ENCODE results near the gene ACOXL. TPM values are rescaled to one million over a fixed set of nuclear protein-coding genes. Genes with fewer than 3 reads are reported as not detected.

The ACOXL gene
- total RNA-seq, 1 experiment from 2014 or later = not detected

GRCh38 chr2:110818767-110819481 is 86.6 kb downstream of the ACOXL start:
- Histone ChIP-seq H3K27me3 (ENCODE audit: low read length) (no peaks in the 10 kb centered on the region), H3K4me2 (ENCODE audit: low read depth, low read length, poor library complexity, severe bottlenecking) (no peak overlapping the region), H2AFZ (ENCODE audit: low read length) (no peak overlapping the region), H3K9me3 (ENCODE audit: low read length) (no peaks in the 10 kb centered on the region), H3K4me1 (ENCODE audit: low read length) (peaks cover 7% of the 10 kb centered on the region), H4K20me1 (ENCODE audit: insufficient read depth, low read depth, low read length) (no peaks in the 10 kb centered on the region), H3K9ac (ENCODE audit: low read length) (no peak overlapping the region), H3K36me3 (ENCODE audit: insufficient read depth, low read length) (no peaks in the 10 kb centered on the region), H3K4me3 (ENCODE audit: low read length) (no peak overlapping the region), H3K27ac (ENCODE audit: low read length) (no peak overlapping the region), H3K9me2 (replicated peaks; ENCODE audit: insufficient read depth, low read length) (no peaks in the 10 kb centered on the region), H3K79me2 (ENCODE audit: low read length) (no peaks in the 10 kb centered on the region)
- no peak for DNase-seq

- no peaks in the 10 kb centered on the region for H3K9me3 ChIP-seq (ENCODE audit: low read length)
- no peaks in the 10 kb centered on the region for H3K36me3 ChIP-seq (ENCODE audit: insufficient read depth, low read length)
- DNase-seq = no peak
- H3K4me1 ChIP-seq (ENCODE audit: low read length) = peaks cover 7% of the 10 kb centered on the region
- no peak overlapping the region for H3K27ac ChIP-seq (ENCODE audit: low read length)
- no peaks in the 10 kb centered on the region for H4K20me1 ChIP-seq (ENCODE audit: insufficient read depth, low read depth, low read length)
- no peaks in the 10 kb centered on the region for H3K27me3 ChIP-seq (ENCODE audit: low read length)
- H3K9me2 ChIP-seq (replicated peaks; ENCODE audit: insufficient read depth, low read length) = no peaks in the 10 kb centered on the region
- no peak overlapping the region for H3K4me2 ChIP-seq (ENCODE audit: low read depth, low read length, poor library complexity, severe bottlenecking)
- H2AFZ ChIP-seq (ENCODE audit: low read length) = no peak overlapping the region
- no peak overlapping the region for H3K4me3 ChIP-seq (ENCODE audit: low read length)
- no peak overlapping the region for H3K9ac ChIP-seq (ENCODE audit: low read length)
- H3K79me2 ChIP-seq (ENCODE audit: low read length) = no peaks in the 10 kb centered on the region
These were observed 87.3 kb downstream of the ACOXL start for GRCh38 chr2:110819711-110820110.

GRCh38 chr2:110820128-110820527 is 87.8 kb downstream of the ACOXL start:
- H3K4me3 ChIP-seq (ENCODE audit: low read length) = no peak overlapping the region
- no peaks in the 10 kb centered on the region for H4K20me1 ChIP-seq (ENCODE audit: insufficient read depth, low read depth, low read length)
- H3K9ac ChIP-seq (ENCODE audit: low read length) = no peak overlapping the region
- no peak overlapping the region for H2AFZ ChIP-seq (ENCODE audit: low read length)
- H3K27ac ChIP-seq (ENCODE audit: low read length) = no peak overlapping the region
- H3K9me3 ChIP-seq (ENCODE audit: low read length) = no peaks in the 10 kb centered on the region
- DNase-seq = peak; percentile 47
- no peaks in the 10 kb centered on the region for H3K79me2 ChIP-seq (ENCODE audit: low read length)
- H3K9me2 ChIP-seq (replicated peaks; ENCODE audit: insufficient read depth, low read length) = no peaks in the 10 kb centered on the region
- H3K36me3 ChIP-seq (ENCODE audit: insufficient read depth, low read length) = no peaks in the 10 kb centered on the region
- H3K4me1 ChIP-seq (ENCODE audit: low read length) = peaks cover 7% of the 10 kb centered on the region
- H3K4me2 ChIP-seq (ENCODE audit: low read depth, low read length, poor library complexity, severe bottlenecking) = no peak overlapping the region
- no peaks in the 10 kb centered on the region for H3K27me3 ChIP-seq (ENCODE audit: low read length)

GRCh38 chr2:110823165-110823564 is 90.8 kb downstream of the ACOXL start:
- Histone ChIP-seq H3K9ac (ENCODE audit: low read length) (no peak overlapping the region), H3K79me2 (ENCODE audit: low read length) (no peaks in the 10 kb centered on the region), H3K4me3 (ENCODE audit: low read length) (no peak overlapping the region)

DNA sequence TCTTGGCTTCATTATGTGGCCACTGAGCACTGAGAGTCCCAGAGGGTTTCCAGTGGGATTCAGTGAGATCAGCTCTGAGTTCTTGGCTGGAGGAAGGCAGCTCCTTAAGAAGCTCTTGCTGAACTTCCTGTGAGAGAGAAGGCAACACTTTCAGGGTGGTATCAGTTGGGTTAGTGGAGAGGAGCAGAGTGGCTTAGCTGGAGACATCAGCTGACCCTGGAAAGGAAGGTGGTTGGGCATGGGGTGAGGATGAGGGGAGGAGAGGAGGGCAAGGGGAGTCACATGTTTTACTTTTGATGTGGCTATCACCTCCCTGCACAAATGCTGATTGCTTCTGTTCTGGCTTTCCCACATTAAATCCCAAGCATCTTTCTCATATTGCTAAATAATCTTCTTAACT is 95.1 kb downstream of the ACOXL start:
- DNase-seq = peak; percentile 7

More at GRCh38 chr2:110823165-110823564, 90.8 kb downstream of the ACOXL start:
- H3K27ac ChIP-seq (ENCODE audit: low read length) = no peak overlapping the region
- no peaks in the 10 kb centered on the region for H3K9me2 ChIP-seq (replicated peaks; ENCODE audit: insufficient read depth, low read length)
- peaks cover 7% of the 10 kb centered on the region for H3K4me1 ChIP-seq (ENCODE audit: low read length)
- H3K27me3 ChIP-seq (ENCODE audit: low read length) = no peaks in the 10 kb centered on the region
- DNase-seq = no peak
- no peaks in the 10 kb centered on the region for H3K36me3 ChIP-seq (ENCODE audit: insufficient read depth, low read length)
- H3K4me2 ChIP-seq (ENCODE audit: low read depth, low read length, poor library complexity, severe bottlenecking) = no peak overlapping the region
- H3K9me3 ChIP-seq (ENCODE audit: low read length) = no peaks in the 10 kb centered on the region
- H2AFZ ChIP-seq (ENCODE audit: low read length) = no peak overlapping the region
- no peaks in the 10 kb centered on the region for H4K20me1 ChIP-seq (ENCODE audit: insufficient read depth, low read depth, low read length)

DNA sequence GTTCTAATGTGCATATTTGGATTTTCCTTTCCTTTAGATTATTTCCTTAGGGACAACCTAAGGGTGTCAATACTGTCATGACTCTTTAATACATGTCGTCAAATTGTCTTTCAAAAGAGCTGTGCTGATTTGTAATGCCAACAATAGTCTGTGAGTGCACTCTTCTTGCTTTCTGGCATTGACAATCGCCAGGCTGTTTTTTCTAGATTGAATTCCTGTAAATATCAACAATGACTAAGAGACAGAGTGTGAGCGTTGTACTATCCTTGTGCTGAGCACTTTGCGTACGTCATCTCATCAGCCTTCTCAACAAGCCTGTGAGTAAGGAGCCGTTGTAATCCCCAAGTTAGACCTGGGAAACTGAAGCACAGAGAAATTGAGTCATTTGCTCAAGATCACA is 96.0 kb downstream of the ACOXL start:
- H3K4me3 ChIP-seq (ENCODE audit: low read length) = no peak overlapping the region
- no peaks in the 10 kb centered on the region for H3K9me2 ChIP-seq (replicated peaks; ENCODE audit: insufficient read depth, low read length)
- H3K27ac ChIP-seq (ENCODE audit: low read length) = no peak overlapping the region
- no peak overlapping the region for H3K4me2 ChIP-seq (ENCODE audit: low read depth, low read length, poor library complexity, severe bottlenecking)
- H3K36me3 ChIP-seq (ENCODE audit: insufficient read depth, low read length) = no peaks in the 10 kb centered on the region
- H3K4me1 ChIP-seq (ENCODE audit: low read length) = no peaks in the 10 kb centered on the region
- peak; percentile 15 for DNase-seq
- H3K27me3 ChIP-seq (ENCODE audit: low read length) = no peaks in the 10 kb centered on the region
- no peaks in the 10 kb centered on the region for H3K79me2 ChIP-seq (ENCODE audit: low read length)
- no peak overlapping the region for H3K9ac ChIP-seq (ENCODE audit: low read length)
- H2AFZ ChIP-seq (ENCODE audit: low read length) = no peak overlapping the region
- H4K20me1 ChIP-seq (ENCODE audit: insufficient read depth, low read depth, low read length) = no peaks in the 10 kb centered on the region
- H3K9me3 ChIP-seq (ENCODE audit: low read length) = no peaks in the 10 kb centered on the region

More for the DNA sequence above, 95.1 kb downstream of the ACOXL start:
- H3K36me3 ChIP-seq (ENCODE audit: insufficient read depth, low read length) = no peaks in the 10 kb centered on the region
- H3K9me2 ChIP-seq (replicated peaks; ENCODE audit: insufficient read depth, low read length) = no peaks in the 10 kb centered on the region
- no peaks in the 10 kb centered on the region for H4K20me1 ChIP-seq (ENCODE audit: insufficient read depth, low read depth, low read length)
- no peak overlapping the region for H3K4me2 ChIP-seq (ENCODE audit: low read depth, low read length, poor library complexity, severe bottlenecking)
- no peak overlapping the region for H3K27ac ChIP-seq (ENCODE audit: low read length)
- H3K9me3 ChIP-seq (ENCODE audit: low read length) = no peaks in the 10 kb centered on the region
- H3K9ac ChIP-seq (ENCODE audit: low read length) = no peak overlapping the region
- H3K4me3 ChIP-seq (ENCODE audit: low read length) = no peak overlapping the region
- H3K27me3 ChIP-seq (ENCODE audit: low read length) = no peaks in the 10 kb centered on the region
- H2AFZ ChIP-seq (ENCODE audit: low read length) = no peak overlapping the region
- H3K79me2 ChIP-seq (ENCODE audit: low read length) = no peaks in the 10 kb centered on the region
- no peaks in the 10 kb centered on the region for H3K4me1 ChIP-seq (ENCODE audit: low read length)

- Histone ChIP-seq H3K9ac (ENCODE audit: low read length) (no peak overlapping the region), H3K4me1 (ENCODE audit: low read length) (no peaks in the 10 kb centered on the region), H3K27ac (ENCODE audit: low read length) (no peak overlapping the region), H3K4me2 (ENCODE audit: low read depth, low read length, poor library complexity, severe bottlenecking) (no peak overlapping the region), H2AFZ (ENCODE audit: low read length) (no peak overlapping the region), H3K36me3 (ENCODE audit: insufficient read depth, low read length) (no peaks in the 10 kb centered on the region), H3K9me3 (ENCODE audit: low read length) (no peaks in the 10 kb centered on the region), H3K4me3 (ENCODE audit: low read length) (no peak overlapping the region), H3K27me3 (ENCODE audit: low read length) (no peaks in the 10 kb centered on the region), H3K9me2 (replicated peaks; ENCODE audit: insufficient read depth, low read length) (no peaks in the 10 kb centered on the region), H4K20me1 (ENCODE audit: insufficient read depth, low read depth, low read length) (0 out of 2 replicates have a peak, but pooled peaks cover 4% of the 10 kb centered on the region), H3K79me2 (ENCODE audit: low read length) (no peaks in the 10 kb centered on the region)
- DNase-seq = peak; percentile 31
These were observed 97.2 kb downstream of the ACOXL start for GRCh38 chr2:110829413-110830146.

DNA sequence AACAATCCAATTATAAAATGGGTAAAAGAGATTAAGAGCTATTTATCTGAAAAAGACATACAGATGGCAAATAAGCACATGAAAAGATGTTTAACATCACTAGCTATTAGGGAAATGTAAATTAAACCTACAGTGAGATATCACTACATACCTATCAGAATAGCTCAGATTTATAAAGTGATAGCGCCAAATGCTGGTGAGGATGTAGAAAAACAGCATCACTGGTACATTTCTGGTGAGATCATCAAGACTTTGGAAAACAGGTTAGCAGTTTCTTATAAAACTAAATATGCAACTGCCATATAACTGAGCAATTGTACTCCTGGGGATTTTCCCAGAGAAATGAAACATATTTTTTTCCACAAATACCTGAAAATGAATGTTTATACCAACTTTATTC is 100.4 kb downstream of the ACOXL start:
- Histone ChIP-seq H3K27ac (ENCODE audit: low read length) (no peak overlapping the region), H3K9ac (ENCODE audit: low read length) (no peak overlapping the region), H3K4me3 (ENCODE audit: low read length) (no peak overlapping the region), H3K79me2 (ENCODE audit: low read length) (no peaks in the 10 kb centered on the region), H3K36me3 (ENCODE audit: insufficient read depth, low read length) (no peaks in the 10 kb centered on the region), H4K20me1 (ENCODE audit: insufficient read depth, low read depth, low read length) (0 out of 2 replicates have a peak, but pooled peaks cover 4% of the 10 kb centered on the region), H3K4me2 (ENCODE audit: low read depth, low read length, poor library complexity, severe bottlenecking) (no peak overlapping the region), H3K9me3 (ENCODE audit: low read length) (no peaks in the 10 kb centered on the region), H3K9me2 (replicated peaks; ENCODE audit: insufficient read depth, low read length) (no peaks in the 10 kb centered on the region), H3K4me1 (ENCODE audit: low read length) (no peaks in the 10 kb centered on the region), H2AFZ (ENCODE audit: low read length) (no peak overlapping the region), H3K27me3 (ENCODE audit: low read length) (no peaks in the 10 kb centered on the region)
- DNase-seq = peak; percentile 72
